ENCODE measurements around the gene TMEM109.

The TMEM109 gene

DNA sequence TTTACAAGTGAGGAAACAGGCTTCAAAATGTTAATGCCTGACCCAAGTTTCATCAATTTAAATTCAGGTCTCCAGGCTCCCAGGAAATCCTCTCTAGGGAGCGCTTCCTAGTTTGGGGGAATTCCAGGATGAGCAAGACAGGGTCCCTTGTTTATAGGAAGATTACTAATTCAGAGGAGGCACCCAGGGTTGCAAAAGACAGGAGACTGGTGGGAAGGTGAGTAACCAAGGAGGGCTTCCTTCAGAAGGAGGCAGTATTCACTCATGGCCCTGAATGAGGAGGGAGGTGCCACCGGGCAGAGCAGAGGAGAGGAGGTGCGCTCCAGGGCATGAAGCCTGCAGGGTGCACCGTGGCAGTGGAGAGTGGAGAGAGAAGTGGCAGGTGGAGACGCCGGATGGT lies 11.9 kb downstream of the TMEM109 start:
- no peak for DNase-seq (ENCODE audit: low read depth in 3 of 3)

GRCh38 chr11:60926500-60926899 lies 12.5 kb downstream of the TMEM109 start:
- no peak for DNase-seq (ENCODE audit: low read depth in 3 of 3)

- no peak for DNase-seq (ENCODE audit: low read depth in 3 of 3)
These were observed 13.2 kb downstream of the TMEM109 start for GRCh38 chr11:60927061-60927592.

GRCh38 chr11:60927600-60927999 lies 13.6 kb downstream of the TMEM109 start:
- DNase-seq (ENCODE audit: low read depth in 3 of 3): no peak

- DNase-seq (ENCODE audit: low read depth in 3 of 3): no peak
These were observed 14.6 kb downstream of the TMEM109 start for GRCh38 chr11:60928563-60929001.

GRCh38 chr11:60929764-60930163 lies 15.8 kb downstream of the TMEM109 start:
- no peak for DNase-seq (ENCODE audit: low read depth in 3 of 3)

DNA sequence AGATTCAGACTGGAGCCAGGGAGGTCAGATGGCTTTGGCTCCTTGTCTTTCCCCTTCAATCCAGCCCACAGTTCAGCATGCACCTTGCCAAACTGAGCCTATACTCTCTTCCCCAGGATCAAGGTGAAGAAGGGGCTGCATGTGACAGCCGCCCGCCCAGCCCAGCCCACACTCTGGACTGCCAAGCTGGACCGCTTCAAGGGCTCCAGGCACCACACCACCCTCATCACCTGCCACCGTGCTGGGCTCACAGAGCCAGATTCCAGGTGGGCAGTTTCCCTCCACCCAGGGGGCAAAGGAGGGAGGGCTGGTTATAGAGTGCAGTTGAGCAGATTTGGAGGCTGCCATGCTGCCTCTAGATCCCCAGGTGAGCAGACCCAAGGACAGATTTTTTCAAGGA lies 16.4 kb downstream of the TMEM109 start:
- no peak for DNase-seq (ENCODE audit: low read depth in 3 of 3)

DNA sequence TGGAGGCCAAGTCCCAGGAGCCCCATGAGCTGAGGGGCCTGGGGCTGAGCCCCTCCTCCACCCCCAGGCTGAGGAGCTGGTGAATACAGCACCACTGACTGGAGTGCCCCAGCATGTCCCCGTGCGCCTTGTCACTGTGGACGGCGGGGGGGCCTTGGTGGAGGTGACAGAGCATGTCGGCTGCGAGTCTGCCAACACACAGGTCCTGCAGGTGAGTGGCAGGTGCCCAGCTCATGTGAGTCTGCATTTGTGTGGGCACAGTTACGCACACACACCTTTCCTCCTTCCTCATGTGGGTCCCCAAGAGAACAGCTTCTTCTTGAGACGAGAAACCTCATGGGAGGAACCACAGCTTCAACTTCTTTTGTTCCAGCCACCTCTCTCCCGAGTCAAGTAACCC lies 18.0 kb downstream of the TMEM109 start:
- DNase-seq (ENCODE audit: low read depth in 3 of 3): no peak

- no peak for DNase-seq (ENCODE audit: low read depth in 3 of 3)
These were observed 18.8 kb downstream of the TMEM109 start for GRCh38 chr11:60932605-60933356.

DNA sequence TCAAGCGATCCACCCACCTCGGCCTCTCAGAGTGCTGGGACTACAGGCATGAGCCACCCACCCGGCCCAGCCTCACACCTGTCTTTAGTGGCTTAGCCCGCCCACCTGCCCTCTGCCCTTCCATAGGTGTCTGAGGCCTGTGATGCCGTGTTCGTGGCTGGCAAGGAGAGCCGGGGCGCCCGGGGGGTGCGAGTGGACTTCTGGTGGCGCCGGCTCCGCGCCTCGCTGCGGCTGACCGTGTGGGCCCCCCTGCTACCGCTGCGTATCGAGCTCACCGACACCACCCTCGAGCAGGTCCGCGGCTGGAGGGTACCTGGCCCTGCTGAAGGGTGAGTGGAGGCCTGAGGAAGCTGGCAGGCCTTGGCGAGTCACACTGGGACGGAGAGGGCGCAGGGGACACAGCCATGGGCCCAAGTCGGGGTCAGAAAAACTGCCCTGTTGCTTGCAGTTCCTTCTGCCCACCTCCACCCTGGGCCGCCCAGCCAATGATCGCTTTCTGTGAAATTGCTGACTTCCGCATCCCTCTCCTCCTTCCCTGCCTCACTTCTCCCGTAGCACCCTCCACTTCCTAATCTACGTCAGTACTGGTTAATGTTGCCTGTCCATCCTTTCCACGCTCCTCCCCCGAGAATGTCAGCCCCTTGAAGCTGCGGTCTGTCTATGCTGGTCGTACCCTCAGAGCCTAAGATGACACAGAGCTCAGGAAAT lies 19.6 kb downstream of the TMEM109 start:
- no peak for DNase-seq (ENCODE audit: low read depth in 3 of 3)

DNA sequence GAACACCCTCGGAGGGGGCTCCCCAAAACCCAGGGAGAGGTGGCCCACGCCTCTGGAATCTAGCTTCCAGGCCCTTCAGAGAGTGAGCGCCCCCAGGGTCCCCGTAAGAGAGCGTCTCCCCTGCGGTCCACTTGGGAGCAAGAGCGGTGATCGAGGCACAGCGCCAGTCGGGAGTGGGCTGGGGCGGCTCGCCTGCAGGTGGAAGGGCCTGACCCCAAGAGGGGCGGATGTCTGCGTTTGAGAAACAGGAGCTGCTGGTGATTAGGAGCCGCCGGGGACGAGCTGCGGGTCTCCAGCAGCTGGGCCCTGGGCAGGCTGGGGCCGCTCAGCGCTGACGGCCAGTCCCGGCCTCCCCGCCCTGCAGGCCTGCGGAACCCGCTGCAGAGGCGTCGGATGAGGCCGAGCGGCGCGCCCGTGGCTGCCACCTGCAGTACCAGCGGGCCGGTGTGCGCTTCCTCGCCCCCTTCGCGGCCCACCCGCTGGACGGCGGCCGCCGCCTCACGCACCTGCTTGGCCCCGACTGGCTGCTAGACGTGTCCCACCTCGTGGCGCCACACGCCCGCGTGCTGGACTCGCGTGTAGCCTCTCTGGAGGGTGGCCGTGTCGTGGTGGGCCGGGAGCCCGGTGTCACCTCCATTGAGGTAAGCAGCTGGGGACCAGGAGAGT lies 20.3 kb downstream of the TMEM109 start:
- no peak for DNase-seq (ENCODE audit: low read depth in 3 of 3)

DNA sequence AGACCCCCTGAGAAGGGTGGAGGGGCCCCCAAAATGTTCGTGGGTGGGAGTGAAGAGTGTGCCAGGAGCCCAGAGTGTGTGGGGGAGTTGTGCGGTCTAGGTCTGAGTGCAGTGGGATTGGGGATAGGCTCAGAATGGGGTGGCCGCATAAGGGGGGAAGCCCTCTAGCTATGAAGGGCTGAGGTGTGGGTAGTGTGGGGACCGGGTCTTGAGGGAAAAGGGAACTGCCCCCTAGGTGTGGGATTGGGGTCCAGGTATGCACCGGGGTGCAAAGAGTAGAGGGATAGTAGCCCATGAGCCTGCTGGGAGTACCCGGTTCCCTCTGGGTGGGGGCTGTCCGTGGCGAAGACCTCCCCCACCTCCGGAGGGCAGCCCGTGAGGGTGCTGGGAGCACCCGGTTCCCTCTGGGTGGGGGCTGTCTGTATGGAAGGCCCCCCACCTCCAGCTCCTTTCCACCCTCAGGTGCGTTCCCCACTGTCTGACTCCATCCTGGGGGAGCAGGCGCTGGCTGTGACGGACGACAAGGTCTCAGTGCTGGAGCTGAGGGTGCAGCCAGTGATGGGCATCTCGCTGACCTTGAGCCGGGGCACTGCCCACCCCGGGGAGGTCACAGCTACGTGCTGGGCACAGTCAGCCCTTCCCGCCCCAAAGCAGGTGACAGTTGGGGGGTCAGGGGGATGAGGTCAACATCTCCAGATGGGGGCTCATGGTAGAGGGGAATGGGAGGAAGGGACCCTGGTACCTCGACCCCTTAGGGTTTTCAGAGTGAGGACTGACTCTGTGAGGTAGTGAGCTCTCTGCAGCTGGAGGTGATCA lies 21.0 kb downstream of the TMEM109 start:
- no peak for DNase-seq (ENCODE audit: low read depth in 3 of 3)

DNA sequence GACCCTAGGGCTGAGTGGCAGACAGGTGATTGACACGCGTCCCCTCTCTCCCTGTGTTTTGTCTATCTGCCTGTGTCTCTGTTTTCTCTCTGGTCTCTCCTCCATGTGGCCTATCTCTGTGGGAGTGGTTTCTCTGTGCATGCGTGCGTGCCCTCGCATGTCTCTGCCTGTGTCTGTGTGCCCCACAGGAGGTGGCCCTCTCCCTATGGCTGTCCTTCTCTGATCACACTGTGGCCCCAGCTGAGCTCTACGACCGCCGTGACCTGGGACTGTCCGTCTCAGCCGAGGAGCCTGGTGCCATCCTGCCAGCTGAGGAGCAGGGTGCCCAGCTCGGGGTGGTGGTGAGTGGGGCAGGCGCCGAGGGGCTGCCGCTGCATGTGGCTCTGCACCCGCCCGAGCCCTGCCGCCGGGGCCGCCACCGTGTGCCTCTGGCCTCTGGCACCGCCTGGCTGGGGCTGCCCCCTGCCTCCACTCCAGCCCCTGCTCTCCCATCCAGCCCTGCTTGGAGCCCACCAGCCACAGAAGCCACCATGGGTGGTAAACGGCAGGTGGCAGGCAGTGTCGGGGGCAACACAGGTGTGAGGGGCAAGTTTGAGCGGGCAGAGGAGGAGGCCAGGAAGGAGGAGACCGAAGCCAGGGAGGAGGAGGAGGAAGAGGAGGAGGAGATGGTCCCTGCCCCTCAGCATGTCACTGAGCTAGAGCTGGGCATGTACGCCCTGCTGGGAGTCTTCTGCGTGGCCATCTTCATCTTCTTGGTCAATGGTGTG lies 21.9 kb downstream of the TMEM109 start:
- no peak for DNase-seq (ENCODE audit: low read depth in 3 of 3)

GRCh38 chr11:60936467-60937143 lies 22.6 kb downstream of the TMEM109 start:
- no peak for DNase-seq (ENCODE audit: low read depth in 3 of 3)

GRCh38 chr11:60937144-60937527 lies 23.2 kb downstream of the TMEM109 start:
- DNase-seq (ENCODE audit: low read depth in 3 of 3): no peak

GRCh38 chr11:60937811-60938210 lies 23.9 kb downstream of the TMEM109 start:
- DNase-seq (ENCODE audit: low read depth in 3 of 3): no peak

DNA sequence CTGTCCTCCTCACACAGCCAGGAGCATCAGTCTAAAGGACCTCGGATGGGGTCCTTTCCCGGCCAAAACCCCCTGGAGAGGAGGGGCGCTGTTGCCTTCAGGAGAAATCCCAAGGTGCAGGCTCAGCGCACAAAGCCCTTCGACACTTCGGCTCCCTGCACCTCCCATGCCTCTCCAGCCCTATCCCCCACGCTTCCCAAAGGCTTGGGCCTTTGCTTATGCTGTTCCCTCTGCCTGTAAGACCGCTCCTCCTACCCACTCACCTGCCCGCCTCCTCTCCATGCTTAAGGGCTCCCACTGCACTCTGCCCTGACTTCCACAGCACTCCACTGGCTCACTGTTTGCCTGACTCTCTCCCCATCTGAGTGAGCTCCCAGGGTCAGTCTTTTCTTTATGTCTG lies 24.5 kb downstream of the TMEM109 start:
- DNase-seq (ENCODE audit: low read depth in 3 of 3): no peak

GRCh38 chr11:60939301-60939700 lies 25.3 kb downstream of the TMEM109 start:
- no peak for DNase-seq (ENCODE audit: low read depth in 3 of 3)

DNA sequence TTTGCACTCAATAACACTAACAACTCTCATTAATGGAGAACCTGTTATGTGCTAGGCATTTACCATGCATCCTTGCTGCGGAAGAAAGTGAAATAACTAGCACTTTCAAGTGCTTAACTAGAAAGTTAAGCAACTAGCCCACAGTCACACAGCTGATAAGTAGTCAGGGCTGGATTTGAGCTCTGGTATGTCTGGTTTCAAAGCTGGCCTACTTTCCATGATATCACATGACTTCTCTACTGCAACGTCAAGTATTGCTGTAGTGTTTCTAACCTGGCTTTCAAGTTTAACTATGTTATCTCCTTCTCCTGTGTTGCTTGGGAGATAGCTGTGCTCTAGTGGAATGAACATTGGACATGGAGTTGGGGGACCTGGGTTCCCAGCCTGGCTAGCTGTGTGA lies 25.9 kb downstream of the TMEM109 start:
- no peak for DNase-seq (ENCODE audit: low read depth in 3 of 3)

DNA sequence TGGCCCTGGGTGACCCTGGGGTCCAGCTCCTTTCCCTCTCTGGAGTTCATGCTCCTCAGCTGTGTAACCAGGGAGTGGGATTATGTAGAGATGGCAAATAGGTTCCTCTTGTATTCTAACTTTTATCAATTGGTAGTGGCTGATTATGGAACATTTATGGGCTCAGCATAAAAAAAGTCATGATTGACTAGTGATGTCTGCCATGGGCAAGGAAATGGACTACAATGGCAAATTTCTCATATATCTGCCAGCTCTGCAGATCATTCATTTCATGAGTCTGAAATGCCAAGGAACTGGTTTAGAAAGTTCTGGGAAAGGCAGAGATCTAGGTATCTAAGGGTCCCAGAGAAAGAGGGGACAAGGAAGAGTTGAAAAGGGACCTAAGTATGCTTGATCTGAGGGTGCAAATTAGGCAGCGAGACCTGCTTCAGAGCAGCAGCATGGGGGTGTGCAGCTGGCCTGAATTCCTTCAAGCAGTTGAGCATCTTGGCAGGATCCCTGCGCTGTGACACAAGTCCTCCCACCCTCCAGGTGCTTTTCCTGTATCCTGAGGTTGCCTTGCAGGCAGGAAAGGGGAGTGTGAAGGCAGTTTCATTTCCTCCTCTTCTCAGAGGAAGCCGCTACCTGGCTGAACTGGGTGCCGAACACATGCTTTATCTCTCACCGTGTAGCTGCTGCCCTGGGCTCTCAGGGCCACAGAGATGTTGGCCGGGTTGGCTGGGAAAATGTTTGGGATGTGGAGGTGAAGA lies 27.6 kb downstream of the TMEM109 start:
- DNase-seq (ENCODE audit: low read depth in 3 of 3): no peak

All from stimulated activated CD4-positive, alpha-beta T cell treated with anti-CD3 and anti-CD28 coated beads, TNF-alpha, amount 100 ng/mL, for 24 hours (primary cell).